H1 (cell line): ENCODE data around the gene CFAP221. TPM values are rescaled to one million over a fixed set of nuclear protein-coding genes. Genes with fewer than 3 reads are reported as not detected.

ENCODE experiments used
- CTCF ChIA-PET: fragments of 300-600 bp; sonication (Branson Sonifier 250); formaldehyde crosslinking; loops from one replicate; lab custom pipeline; 2021; ENCODE audit not compliant: partially characterized antibody; lab: Charles Lee
- POLR2A ChIA-PET: fragments of 300-600 bp; sonication (Branson Sonifier 250); formaldehyde crosslinking; loops from one replicate; lab custom pipeline; 2021; ENCODE audit warnings: inconsistent platforms; ENCODE audit not compliant: partially characterized antibody; lab: Charles Lee
- DNase-seq, 2 experiments: peaks; one replicate each; pipeline versions ENCODE4 v3.0.0 to v3.0.0-alpha.2; 2010 to 2022; ENCODE audit warnings: low spot score in 2 of 2, low read depth in 1 of 2, mixed read lengths in 1 of 2
- FAIRE-seq: peaks from 2 replicates; lab custom pipeline; 2011; peaks lifted over from hg19 to GRCh38; lab: Jason Lieb, UNC
- H2AFZ ChIP-seq: 2 replicates; pipeline ENCODE4 v1.8.1; 2012; ENCODE audit warnings: low read length, inconsistent platforms
- H2AK5ac ChIP-seq: 2 replicates; pipeline ENCODE4 v1.6.1; 2013; ENCODE audit warnings: low read depth, low read length
- H2BK120ac ChIP-seq: replicated peaks from 2 replicates; pipeline ENCODE3; 2013; ENCODE audit warnings: low read depth, low read length, inconsistent platforms
- H2BK12ac ChIP-seq: 2 replicates; pipeline ENCODE4 v1.6.1; 2013; ENCODE audit warnings: low read depth, low read length
- H2BK15ac ChIP-seq: 2 replicates; pipeline ENCODE4 v1.6.1; 2013; ENCODE audit warnings: low read length
- H2BK20ac ChIP-seq: 2 replicates; pipeline ENCODE4 v1.6.1; 2013; ENCODE audit warnings: low read length
- H2BK5ac ChIP-seq: 2 replicates; pipeline ENCODE4 v1.6.1; 2013; ENCODE audit warnings: low read depth, low read length
- H3K14ac ChIP-seq: 2 replicates; pipeline ENCODE4 v1.6.1; 2013; ENCODE audit warnings: inconsistent platforms; ENCODE audit not compliant: insufficient read length
- H3K18ac ChIP-seq: 2 replicates; pipeline ENCODE4 v1.6.1; 2013; ENCODE audit warnings: low read length; ENCODE audit errors: extremely low read depth
- H3K23ac ChIP-seq: 2 replicates; pipeline ENCODE4 v1.6.1; 2013; ENCODE audit warnings: inconsistent platforms; ENCODE audit not compliant: insufficient read length
- H3K23me2 ChIP-seq: 2 replicates; pipeline ENCODE4 v1.6.1; 2013; ENCODE audit warnings: low read depth, low read length
- H3K27ac ChIP-seq: 2 replicates; pipeline ENCODE4 v1.6.1; 2011; ENCODE audit warnings: low read depth, low read length, inconsistent platforms
- H3K27me3 ChIP-seq, 4 experiments: replicated peaks in 1 of 4; 1 replicate in 1 of 4; 2 replicates in 3 of 4; pipeline versions ENCODE4 v1.6.1 to v1.8.1; 2011 to 2013; ENCODE audit warnings: low read length in 3 of 4, mild to moderate bottlenecking in 3 of 4, inconsistent platforms in 2 of 4, mixed read lengths in 2 of 4, moderate library complexity in 1 of 4; ENCODE audit not compliant: control insufficient read depth in 3 of 4, insufficient read depth in 3 of 4; ENCODE audit errors: extremely low read depth in 1 of 4
- H3K36me3 ChIP-seq, 4 experiments: 2 replicates each; pipeline versions ENCODE4 v1.6.1 to v1.8.1; 2011 to 2013; ENCODE audit warnings: mild to moderate bottlenecking in 4 of 4, low read length in 3 of 4, moderate library complexity in 2 of 4, control low read depth in 1 of 4, inconsistent platforms in 1 of 4; ENCODE audit not compliant: insufficient read depth in 4 of 4, control insufficient read depth in 2 of 4
- H3K4ac ChIP-seq: replicated peaks from 2 replicates; pipeline ENCODE3; 2013; ENCODE audit warnings: low read length, low read depth, mixed read lengths, inconsistent platforms; ENCODE audit not compliant: insufficient read length
- H3K4me1 ChIP-seq, 4 experiments: replicated peaks in 1 of 4; 1 replicate in 1 of 4; 2 replicates in 3 of 4; pipeline versions ENCODE4 v1.6.1 to v1.8.1; 2011 to 2013; ENCODE audit warnings: low read length in 3 of 4, inconsistent platforms in 2 of 4, mixed read lengths in 1 of 4; ENCODE audit not compliant: insufficient read depth in 4 of 4, control insufficient read depth in 3 of 4
- H3K4me2 ChIP-seq, 2 experiments: 2 replicates each; pipeline versions ENCODE4 v1.6.1 to v1.8.1; 2011 to 2013; ENCODE audit warnings: low read depth in 2 of 2, low read length in 2 of 2, control low read depth in 1 of 2, inconsistent platforms in 1 of 2, mild to moderate bottlenecking in 1 of 2; ENCODE audit not compliant: insufficient read depth in 1 of 2
- H3K4me3 ChIP-seq, 4 experiments: fragments of 200-600, 300-600 bp in 1 of 4; sonication (generic), shearing (Covaris generic), sonication (Bioruptor Twin) in 1 of 4; 2 replicates each; pipeline versions ENCODE4 v1.5.1 to v1.8.1; 2011 to 2016; ENCODE audit warnings: low read length in 4 of 4, low read depth in 3 of 4, control low read depth in 2 of 4, inconsistent platforms in 2 of 4, mild to moderate bottlenecking in 2 of 4, mixed read lengths in 1 of 4, moderate library complexity in 1 of 4; ENCODE audit not compliant: insufficient read depth in 2 of 4; ENCODE audit errors: extremely low read depth in 1 of 4
- H3K56ac ChIP-seq: replicated peaks from 2 replicates; pipeline ENCODE3; 2013; ENCODE audit warnings: low read depth, mild to moderate bottlenecking, mixed read lengths, low read length, inconsistent platforms; ENCODE audit not compliant: insufficient read length
- H3K79me1 ChIP-seq: 2 replicates; pipeline ENCODE4 v1.6.1; 2013; ENCODE audit warnings: low read depth, low read length, control low read depth
- H3K79me2 ChIP-seq, 2 experiments: 2 replicates each; pipeline versions ENCODE4 v1.6.1 to v1.8.1; 2012 to 2013; ENCODE audit warnings: low read length in 2 of 2, mild to moderate bottlenecking in 2 of 2, inconsistent platforms in 1 of 2; ENCODE audit not compliant: insufficient read depth in 2 of 2, control insufficient read depth in 1 of 2
- H3K9ac ChIP-seq, 4 experiments: replicated peaks in 1 of 4; 1 replicate in 1 of 4; 2 replicates in 3 of 4; pipeline versions ENCODE4 v1.6.1 to v1.8.1; 2011 to 2013; ENCODE audit warnings: low read depth in 3 of 4, low read length in 3 of 4, control low read depth in 2 of 4, mild to moderate bottlenecking in 2 of 4, moderate library complexity in 2 of 4, inconsistent platforms in 1 of 4; ENCODE audit errors: extremely low read depth in 1 of 4
- H3K9me3 ChIP-seq, 2 experiments: 2 replicates each; pipeline versions ENCODE4 v1.6.1 to v1.8.1; 2012 to 2013; ENCODE audit warnings: mild to moderate bottlenecking in 2 of 2, moderate library complexity in 2 of 2, control low read depth in 1 of 2, inconsistent platforms in 1 of 2, low read depth in 1 of 2, low read length in 1 of 2, mixed read lengths in 1 of 2; ENCODE audit not compliant: insufficient read depth in 2 of 2
- H4K20me1 ChIP-seq, 2 experiments: replicated peaks in 1 of 2; 2 replicates each; pipeline versions ENCODE3 to v1.8.1; 2011 to 2013; ENCODE audit warnings: inconsistent platforms in 2 of 2, low read length in 2 of 2, mild to moderate bottlenecking in 1 of 2; ENCODE audit not compliant: insufficient read depth in 2 of 2, control insufficient read depth in 1 of 2
- H4K5ac ChIP-seq: 2 replicates; pipeline ENCODE4 v1.6.1; 2013; ENCODE audit warnings: low read length, low read depth, mixed read lengths, inconsistent platforms; ENCODE audit not compliant: insufficient read length
- H4K8ac ChIP-seq: 2 replicates; pipeline ENCODE4 v1.8.0; 2013; ENCODE audit warnings: mild to moderate bottlenecking, moderate library complexity, low read length, inconsistent platforms; ENCODE audit not compliant: insufficient read depth; ENCODE audit errors: extremely low read depth
- H4K91ac ChIP-seq: replicated peaks from 2 replicates; pipeline ENCODE3; 2013; ENCODE audit warnings: low read length, mixed read lengths, inconsistent platforms; ENCODE audit not compliant: insufficient read length
- HDAC6 ChIP-seq: IDR thresholded peaks from one replicate; pipeline ENCODE4 v1.7.1; 2012; ENCODE audit warnings: low read depth, mild to moderate bottlenecking, inconsistent platforms, low read length, moderate library complexity
- MAFK ChIP-seq: IDR thresholded peaks from 2 replicates; pipeline ENCODE4 v1.6.1; 2012; ENCODE audit warnings: low read depth, mild to moderate bottlenecking, improper control_type of control experiment, low read length
- PHF8 ChIP-seq: fragments of 200-600 bp; sonication (generic); conservative IDR thresholded peaks from 2 replicates; pipeline ENCODE4 v1.7.1; 2012; ENCODE audit warnings: low read depth, mild to moderate bottlenecking, inconsistent platforms, low read length, moderate library complexity
- POLR2A ChIP-seq, 2 experiments: IDR thresholded peaks; 1 replicate in 1 of 2; 2 replicates in 1 of 2; pipeline ENCODE4 v1.6.1; 2011; ENCODE audit warnings: low read depth in 2 of 2, low read length in 2 of 2, mild to moderate bottlenecking in 2 of 2; ENCODE audit errors: control extremely low read depth in 1 of 2
- POLR2AphosphoS5 ChIP-seq: IDR thresholded peaks from 2 replicates; pipeline ENCODE4 v1.6.1; 2011; ENCODE audit warnings: low read depth, low read length
- RBBP5 ChIP-seq: IDR thresholded peaks from 2 replicates; pipeline ENCODE4 v1.7.1; 2012; ENCODE audit warnings: low read depth, mild to moderate bottlenecking, inconsistent platforms, low read length, moderate library complexity, borderline replicate concordance
- TAF1 ChIP-seq: IDR thresholded peaks from 2 replicates; pipeline ENCODE4 v1.6.1; 2011; ENCODE audit warnings: mild to moderate bottlenecking, low read depth, low read length
- TBP ChIP-seq: IDR thresholded peaks from 2 replicates; pipeline ENCODE4 v1.6.1; 2011; ENCODE audit warnings: low read depth, low read length, improper control_type of control experiment
- ZNF274 ChIP-seq: IDR thresholded peaks from 2 replicates; pipeline ENCODE4 v1.7.0; 2012; ENCODE audit warnings: low read length, borderline replicate concordance; ENCODE audit errors: extremely low read depth
- WGBS, 2 experiments: shearing (Covaris generic) in 1 of 2; methylation state at CpG; one replicate each; pipeline versions ENCODE4 v1.1.6 to v1.1.7; 2013 to 2015; ENCODE audit warnings: low lambda C conversion rate in 2 of 2, mixed read lengths in 2 of 2, inconsistent platforms in 1 of 2, low coverage in 1 of 2, missing lambda C conversion rate in 1 of 2; ENCODE audit not compliant: insufficient replicate concordance in 2 of 2, insufficient coverage in 1 of 2, insufficient read length in 1 of 2; ENCODE audit errors: extremely low coverage in 1 of 2, missing lambda C conversion rate in 1 of 2; 5-methylcytosine and 5-hydroxymethylcytosine counted together
- polyA plus RNA-seq, 7 experiments: library from polyadenylated mRNA; depleted of rRNA in 3 of 7; stranded (reverse) in 5 of 7; unstranded in 2 of 7; fragments of >200 nt in 5 of 7; fragments of 200-250 nt in 2 of 7; gene quantifications; 1 replicate in 5 of 7; 2 replicates in 1 of 7; 4 replicates in 1 of 7; pipeline versions ENCODE4 v1.2.1 to v1.2.3, GENCODE V29; 2011 to 2013; ENCODE audit warnings: missing spikeins in 2 of 7, mixed read lengths in 2 of 7
- total RNA-seq: library from RNA; stranded (reverse); fragmentation: NEBNext Ultra II Directional; extraction: Animal tissue kit (Norgen Biotek cat#: 25700); gene quantifications from 2 replicates; pipeline ENCODE4 v1.2.1, GENCODE V29; 2021
- TF ChIP-seq, protein P1 (sequence below): IDR thresholded peaks from 2 replicates; pipeline ENCODE4 v1.6.1; 2011; ENCODE audit warnings: low read depth, mild to moderate bottlenecking, low read length; ENCODE audit not compliant: insufficient read depth

Gene CFAP221
- total and polyA plus RNA-seq, 2 of the 8 experiments (the other 6 are each of a cell fraction or from before 2014, with no cell fraction given): 0.14 to 0.71 TPM

DNA sequence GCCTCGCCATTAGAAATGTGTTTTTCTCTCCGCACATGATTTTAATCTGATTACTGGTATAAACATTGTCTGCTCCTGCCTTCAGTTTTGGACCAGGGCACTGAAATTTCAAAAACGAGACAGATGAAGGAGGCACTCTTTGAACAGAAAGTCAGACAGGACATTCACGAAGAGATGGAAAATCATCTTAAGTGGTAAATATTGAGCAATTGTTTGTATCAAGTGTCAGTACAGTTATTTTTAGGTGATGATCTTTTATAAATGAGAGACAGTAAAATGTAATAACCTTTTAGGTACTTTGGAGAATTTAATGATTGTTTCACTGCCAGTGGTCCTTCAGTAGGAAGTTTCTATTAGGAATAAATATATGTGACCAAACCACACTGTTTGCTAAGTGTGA is 60.8 kb downstream of the CFAP221 start:
- no peak overlapping the region for H4K91ac ChIP-seq
- no peak overlapping the region for H3K4me3 ChIP-seq
- H3K14ac ChIP-seq: no peak overlapping the region
- no peak overlapping the region for H3K23ac ChIP-seq
- no peak overlapping the region for H4K5ac ChIP-seq
- H4K20me1 ChIP-seq: no peaks in the 10 kb centered on the region
- no peaks in the 10 kb centered on the region for H3K36me3 ChIP-seq
- no peak overlapping the region for H2BK15ac ChIP-seq
- H2BK20ac ChIP-seq: no peak overlapping the region
- 91% methylated on average over 4 of the region's 4 CpGs; no CpG with 5 or more reads in 1 of the 2 experiments for WGBS, 2 experiments
- H3K4ac ChIP-seq: no peak overlapping the region
- H3K27me3 ChIP-seq: no peaks in the 10 kb centered on the region
- H3K4me2 ChIP-seq: no peak overlapping the region
- no peaks in the 10 kb centered on the region for H3K23me2 ChIP-seq
- no peak overlapping the region for H2BK5ac ChIP-seq
- FAIRE-seq (no peak), DNase-seq (no peak)
- no peaks in the 10 kb centered on the region for H3K9me3 ChIP-seq
- H3K56ac ChIP-seq: no peak overlapping the region
- H3K27ac ChIP-seq: no peak overlapping the region
- no peak overlapping the region for H2BK12ac ChIP-seq
- H3K9ac ChIP-seq: no peak overlapping the region
- H2AFZ ChIP-seq: no peak overlapping the region
- H2AK5ac ChIP-seq: no peak overlapping the region
- no peak overlapping the region for H3K18ac ChIP-seq
- H3K79me2 ChIP-seq: no peaks in the 10 kb centered on the region
- no peak overlapping the region for H4K8ac ChIP-seq
- ChIA-PET CTCF (interaction anchor here (1.0 kb wide), 1 partner anchor 129 kb away, joined by 3 read pairs; no protein-coding TSS in a partner anchor), POLR2A (no interaction called here)
- TF ChIP-seq RBBP5 (no peak), POLR2A (IDR thresholded peaks at IDR 0.05; ENCODE audit: control extremely low read depth in 1 of 2, low read depth in 2 of 2, low read length in 2 of 2) (no peak), PHF8 (no peak), ZNF274 (no peak), POLR2AphosphoS5 (no peak), HDAC6 (no peak), MAFK (no peak), TBP (no peak), TAF1 (no peak)
- TF ChIP-seq, protein P1, sequence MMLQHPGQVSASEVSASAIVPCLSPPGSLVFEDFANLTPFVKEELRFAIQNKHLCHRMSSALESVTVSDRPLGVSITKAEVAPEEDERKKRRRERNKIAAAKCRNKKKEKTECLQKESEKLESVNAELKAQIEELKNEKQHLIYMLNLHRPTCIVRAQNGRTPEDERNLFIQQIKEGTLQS: no peak
- H2BK120ac ChIP-seq: no peak overlapping the region
- H3K79me1 ChIP-seq: no peaks in the 10 kb centered on the region
- no peaks in the 10 kb centered on the region for H3K4me1 ChIP-seq
